HG03571 (cell line): Measurements from ENCODE around the gene B4GALNT1.
"Not testable (repeated sequence)": the region's sequence is repeated elsewhere in the genome, so short reads cannot be mapped to it uniquely, and the experiment has no call there.

Experiments used
- ATAC-seq: cut with Tn5 transposase; IDR thresholded peaks from one replicate; pipeline ENCODE4 v1.9.1; 2021; ENCODE audit not compliant: unreplicated experiment

The B4GALNT1 gene

DNA sequence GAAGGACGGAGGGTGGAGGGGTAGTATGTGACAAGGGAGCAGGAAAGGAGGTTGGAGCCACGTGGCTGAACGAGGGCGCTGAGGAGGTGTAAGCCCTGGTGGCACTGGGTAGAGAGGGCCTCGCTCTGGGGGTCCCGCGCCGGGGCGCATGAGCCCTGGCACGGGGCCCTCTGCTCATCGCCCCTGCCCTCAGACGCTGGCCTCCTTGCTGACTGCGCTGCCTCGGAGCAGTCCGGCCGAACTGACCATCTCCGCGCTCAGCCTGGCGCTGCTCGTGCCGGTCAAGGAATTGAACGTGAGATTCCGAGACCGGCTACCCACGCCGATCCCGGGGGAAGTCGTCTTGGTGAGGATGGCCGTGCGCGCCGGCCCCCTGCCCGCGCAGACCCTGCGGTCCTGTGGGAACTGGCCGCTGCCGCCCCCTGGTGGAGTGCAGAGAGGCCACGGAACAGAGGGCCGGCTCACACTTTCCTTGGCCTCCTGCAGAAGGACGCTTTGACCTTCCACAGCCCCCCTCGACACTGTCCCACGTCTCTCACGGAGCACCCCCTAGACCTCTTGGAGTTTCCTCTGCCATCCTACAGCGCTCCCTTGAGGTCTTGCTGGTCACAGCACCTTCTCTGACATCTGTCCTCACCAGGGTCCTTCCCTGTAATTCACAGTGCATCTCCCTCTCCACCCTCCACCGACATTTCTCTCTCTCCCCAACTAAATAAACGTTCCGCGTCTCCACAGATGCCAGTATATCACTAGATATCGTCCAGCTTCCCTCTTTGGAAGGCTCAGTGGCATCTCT is 11.3 kb downstream of the B4GALNT1 start:
- no peak for ATAC-seq

DNA sequence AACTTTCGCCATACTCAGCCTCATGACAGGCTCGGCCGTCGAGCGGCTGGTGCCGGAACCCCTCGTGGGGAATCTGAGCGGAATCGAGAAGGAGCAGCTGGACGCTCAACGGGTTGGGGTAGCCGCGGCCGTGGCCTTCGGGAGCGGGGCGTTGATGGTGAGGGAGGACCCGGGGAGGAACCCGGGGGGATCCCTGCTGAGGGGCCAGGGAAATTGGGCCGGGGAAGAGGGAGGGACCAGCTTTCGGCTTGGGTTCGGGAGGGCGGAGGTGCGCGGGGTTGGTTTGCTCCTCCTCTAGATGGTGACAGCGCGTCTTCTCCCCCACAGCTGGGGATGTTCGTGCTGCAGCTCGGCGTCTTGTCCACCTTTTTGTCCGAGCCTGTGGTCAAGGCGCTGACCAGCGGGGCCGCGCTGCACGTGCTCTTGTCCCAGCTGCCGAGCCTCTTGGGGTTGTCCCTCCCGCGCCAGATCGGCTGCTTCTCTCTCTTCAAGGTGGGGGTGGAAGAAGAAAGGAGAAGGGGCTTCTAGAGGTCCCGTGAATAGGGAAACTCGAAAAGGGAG is 12.0 kb downstream of the B4GALNT1 start:
- no peak for ATAC-seq

DNA sequence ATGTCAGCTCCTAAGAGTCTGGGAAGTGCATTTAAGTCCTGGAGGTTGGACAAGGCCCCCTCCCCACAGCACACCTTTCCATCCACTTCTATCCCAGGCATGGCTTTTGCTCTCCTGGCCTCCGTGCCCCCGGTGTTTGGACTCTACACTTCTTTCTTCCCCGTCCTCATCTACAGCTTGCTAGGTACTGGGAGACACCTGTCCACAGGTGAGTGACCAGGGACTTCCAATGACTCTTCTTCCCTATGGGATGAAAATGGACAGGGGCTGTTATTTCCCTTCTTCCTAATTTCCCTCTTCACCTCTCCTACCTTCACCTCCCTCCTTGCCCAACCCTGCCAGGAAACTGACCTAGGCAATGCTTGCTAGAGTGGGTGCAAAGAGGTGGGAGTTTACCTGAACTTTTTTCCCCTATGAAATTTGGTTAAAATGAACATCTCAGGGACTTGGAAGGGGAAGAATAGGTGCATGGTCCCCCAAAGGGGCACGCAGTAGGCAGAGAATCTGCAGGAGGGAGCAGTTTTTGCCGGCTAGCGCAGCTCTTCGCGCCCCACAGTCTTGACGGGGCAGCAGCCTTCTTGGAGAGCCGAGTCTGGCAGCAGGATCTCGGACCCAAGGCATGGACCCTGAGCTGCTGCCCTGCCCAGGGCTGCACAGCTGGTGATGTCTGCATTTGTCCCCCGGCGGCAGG is 12.6 kb downstream of the B4GALNT1 start:
- ATAC-seq: no peak

DNA sequence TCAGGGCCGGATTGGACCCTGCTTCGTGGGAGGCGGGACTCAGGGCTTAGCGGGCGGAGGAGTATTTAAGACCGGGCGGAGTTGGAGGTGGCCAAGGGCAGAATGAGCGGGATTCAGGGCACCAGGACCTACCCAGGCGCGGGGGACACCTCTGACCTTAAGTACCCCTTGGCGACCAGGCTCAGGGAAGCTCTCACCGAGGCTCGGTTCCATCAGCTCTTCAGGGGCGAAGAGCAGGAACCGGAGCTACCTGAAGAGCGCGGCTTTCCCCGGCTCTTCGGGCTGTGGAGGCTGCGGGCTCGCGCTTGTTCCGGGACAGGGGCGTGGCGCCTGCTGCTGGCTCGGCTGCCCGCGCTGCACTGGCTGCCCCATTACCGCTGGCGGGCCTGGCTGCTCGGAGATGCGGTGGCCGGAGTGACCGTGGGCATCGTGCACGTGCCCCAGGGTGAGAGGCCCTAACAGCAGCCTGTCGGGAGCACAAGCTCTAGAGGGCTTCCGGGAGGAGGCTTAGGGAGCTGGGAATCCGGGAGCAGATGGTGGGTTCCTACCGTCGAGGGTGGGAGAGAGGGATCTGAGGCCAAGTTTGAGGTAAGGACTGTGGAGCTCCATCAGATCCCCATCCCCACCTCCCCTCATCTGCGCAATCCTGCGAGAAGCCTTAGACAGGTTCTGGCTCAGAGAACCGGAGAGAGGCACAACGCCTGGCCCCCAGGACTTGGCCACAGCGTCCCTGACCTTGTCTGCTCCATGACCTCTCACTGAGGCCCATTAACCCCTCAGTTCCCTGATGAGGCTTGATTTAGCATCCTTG is 13.4 kb downstream of the B4GALNT1 start:
- ATAC-seq: no peak

DNA sequence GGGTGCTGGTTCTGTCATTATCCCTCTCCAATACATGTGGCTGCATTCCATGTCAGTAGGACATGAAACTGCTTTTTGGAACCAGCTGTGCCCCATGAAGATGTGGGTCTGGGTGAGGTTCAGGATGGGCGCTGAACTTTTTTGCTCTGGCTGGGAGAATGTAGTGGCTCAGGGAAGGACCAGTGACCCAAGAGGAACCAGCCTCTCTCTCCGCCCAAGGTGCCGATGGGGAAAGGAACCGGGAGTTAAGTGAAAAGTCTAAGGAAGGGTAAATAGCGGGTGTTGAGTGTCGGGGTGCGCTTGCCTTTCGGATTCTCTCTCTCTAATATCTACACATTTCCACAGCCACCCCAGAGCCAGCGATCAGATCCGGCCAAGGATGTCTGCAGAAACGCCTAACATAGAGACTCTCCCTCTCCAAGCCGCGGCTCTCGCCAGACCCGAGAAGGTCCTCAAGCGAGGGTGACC is 14.0 kb downstream of the B4GALNT1 start:
- ATAC-seq: no peak

DNA sequence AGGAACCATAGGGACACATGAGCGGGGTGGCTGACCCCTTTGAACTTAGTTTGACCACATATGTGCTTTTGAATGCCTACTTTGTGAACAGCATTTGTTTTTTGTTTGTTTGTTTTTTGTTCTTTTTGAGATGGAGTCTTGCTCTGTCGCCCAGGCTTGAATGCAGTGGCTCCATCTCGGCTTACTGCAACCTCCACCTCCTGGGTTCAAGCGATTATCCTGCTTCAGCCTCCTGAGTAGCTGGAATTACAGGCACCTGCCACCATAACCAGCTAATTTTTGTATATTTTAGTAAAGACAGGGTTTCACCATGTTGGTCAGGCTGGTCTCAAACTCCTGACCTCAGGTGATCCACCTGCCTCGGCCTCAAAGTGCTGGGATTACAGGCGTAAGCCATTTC is 14.6 kb downstream of the B4GALNT1 start:
- not testable (repeated sequence) for ATAC-seq

DNA sequence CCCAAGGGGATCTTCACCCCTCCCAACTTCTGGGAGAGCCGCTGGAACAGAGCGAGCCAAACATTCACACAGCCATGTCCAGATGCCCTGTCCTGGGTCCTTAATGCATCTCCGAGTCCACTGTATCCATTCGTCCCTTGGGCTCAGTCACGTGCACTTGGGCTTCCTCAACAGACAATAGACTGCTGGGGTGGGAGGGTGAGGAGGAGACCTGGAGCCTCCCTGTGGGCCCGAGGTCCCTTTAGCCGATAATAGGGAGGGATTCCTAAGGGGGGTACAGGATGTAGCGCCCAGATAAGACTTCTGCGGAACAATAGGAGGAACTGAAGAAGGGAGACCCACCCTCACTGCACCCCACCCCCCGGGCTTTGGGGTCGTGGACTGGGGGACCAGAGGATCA is 15.1 kb downstream of the B4GALNT1 start:
- ATAC-seq: no peak

DNA sequence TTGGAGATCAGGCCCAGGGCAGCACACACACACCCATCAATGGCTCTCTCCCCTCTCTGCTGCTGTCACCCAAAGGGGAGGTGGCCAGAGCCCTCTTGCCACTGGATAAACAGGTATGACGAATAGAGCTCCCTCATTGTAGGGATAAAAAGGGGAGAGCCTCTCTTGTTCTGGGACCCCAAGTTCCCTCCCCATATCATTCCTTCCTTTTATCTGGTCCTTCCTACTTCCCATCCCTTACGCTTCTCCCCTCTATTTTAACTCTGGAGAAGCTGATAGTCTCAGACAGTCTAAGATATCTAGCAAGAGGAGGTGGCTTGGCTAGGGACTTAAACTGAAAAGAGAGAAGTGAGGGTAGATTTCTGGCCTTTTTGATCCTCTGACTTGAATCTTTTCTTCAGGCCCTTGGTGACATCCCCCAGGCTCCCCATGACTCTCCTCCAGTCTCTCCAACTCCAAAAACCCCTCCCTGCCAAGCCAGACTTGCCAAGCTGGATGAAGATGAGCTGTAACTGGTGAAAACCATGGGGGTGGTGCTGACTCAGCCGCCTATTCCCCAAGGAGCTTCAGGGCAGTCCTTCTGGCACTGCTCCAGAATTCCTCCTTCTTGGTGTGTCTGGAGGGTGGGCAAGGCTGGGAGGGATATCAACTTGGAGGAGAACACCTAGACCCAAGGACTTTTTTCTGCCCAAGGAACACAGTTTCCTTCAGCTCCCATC is 16.5 kb downstream of the B4GALNT1 start:
- ATAC-seq: no peak

DNA sequence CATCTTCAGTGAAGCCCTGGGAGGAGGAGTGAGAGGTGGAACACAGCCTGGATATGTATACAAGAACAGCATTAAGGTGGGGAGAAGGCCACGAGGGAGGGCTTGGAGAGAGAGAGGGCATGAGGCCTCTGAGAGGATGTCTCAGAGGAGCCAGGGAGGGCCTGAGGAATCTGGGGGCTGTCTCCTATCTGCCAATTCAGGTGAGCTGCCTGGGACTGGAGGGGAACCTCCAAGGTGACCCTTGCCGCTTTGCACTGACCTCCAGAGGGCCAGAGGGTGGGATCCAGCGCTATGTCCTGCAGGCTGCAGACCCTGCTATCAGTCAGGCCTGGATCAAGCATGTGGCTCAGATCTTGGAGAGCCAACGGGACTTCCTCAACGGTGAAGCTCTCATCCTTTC is 17.4 kb downstream of the B4GALNT1 start:
- ATAC-seq: no peak

DNA sequence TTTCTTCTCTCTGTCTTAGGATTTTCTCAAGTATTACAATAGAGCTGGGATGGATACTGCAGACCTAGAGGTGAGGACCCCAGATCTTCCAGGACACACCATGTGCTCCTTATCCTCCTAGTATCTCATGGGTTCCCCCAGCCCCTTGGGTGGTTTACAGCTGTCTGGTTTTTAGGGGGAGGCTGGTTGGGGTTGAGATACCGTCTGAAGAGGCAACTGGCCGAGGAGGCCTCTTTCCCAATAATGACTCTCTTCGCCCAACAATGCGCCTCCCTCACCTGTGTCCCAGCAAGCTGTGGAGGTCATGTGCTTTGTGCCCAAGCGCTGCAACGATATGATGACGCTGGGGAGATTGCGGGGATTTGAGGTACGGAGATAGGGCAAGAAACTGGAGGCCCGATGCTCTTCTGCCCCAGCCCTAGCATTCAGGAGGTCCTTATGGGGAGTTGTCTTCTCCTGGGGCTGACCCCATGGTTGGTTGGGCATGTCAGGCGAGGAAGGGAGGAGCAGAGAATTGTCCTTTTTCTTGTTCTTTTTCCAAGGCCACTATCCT is 18.0 kb downstream of the B4GALNT1 start:
- ATAC-seq: no peak

DNA sequence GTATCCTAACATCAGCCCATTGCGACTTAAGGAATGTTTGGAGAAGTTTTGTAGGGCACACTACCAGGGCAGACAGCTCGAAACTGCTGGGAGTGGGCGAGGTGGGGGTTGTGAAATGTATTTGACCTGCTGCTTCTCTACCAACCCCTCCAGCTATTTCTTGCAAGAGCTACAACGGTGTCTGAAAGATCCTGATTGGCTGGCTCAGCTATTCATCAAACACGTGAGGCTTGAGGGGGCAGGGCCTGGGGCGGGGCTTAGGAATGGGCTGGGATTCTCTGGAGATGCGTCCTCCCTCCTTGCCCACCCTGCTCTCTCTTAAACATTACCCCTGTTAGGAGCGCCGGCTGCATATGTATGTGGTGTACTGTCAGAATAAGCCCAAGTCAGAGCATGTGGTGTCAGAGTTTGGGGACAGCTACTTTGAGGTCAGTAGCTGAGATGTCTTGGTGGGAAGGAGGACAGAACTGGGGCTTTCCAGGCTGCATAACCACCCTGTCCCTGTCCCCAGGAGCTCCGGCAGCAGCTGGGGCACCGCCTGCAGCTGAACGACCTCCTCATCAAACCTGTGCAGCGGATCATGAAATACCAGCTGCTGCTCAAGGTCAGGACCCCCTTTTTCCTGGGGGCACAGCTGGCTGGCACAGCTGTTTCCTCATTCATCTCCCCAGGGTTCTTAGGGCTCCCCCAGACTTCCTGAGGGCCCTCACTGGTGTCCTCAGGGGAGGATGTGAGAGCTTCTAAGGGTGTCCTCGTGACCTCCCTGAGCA is 18.6 kb downstream of the B4GALNT1 start:
- peak; percentile 46 for ATAC-seq

DNA sequence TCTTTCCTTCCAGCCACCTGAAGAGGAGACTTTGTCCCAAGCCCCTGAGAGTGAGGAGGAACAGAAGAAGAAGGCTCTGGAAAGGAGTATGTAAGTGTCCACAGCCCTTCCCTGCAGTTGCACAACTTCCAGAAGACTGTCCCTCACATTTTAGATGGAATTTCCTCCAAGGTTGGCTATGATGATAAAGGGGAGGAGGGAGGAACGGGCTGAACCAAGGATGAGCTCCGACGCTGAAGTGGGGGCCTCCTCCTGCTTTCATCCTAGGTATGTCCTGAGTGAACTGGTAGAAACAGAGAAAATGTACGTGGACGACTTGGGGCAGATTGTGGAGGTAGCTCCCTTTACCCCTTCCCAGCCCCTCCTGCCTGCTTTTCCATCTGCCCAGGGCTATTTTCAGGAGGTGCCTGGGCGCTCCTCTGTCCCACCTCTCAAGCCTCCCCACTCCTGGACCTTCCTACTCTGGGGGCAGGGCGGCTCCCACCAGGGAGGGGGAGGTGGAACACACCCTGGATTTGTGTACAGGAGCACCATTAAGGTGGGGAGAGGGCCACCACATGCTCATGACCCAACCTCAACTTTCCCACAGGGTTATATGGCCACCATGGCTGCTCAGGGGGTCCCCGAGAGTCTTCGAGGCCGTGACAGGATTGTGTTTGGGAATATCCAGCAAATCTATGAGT is 19.4 kb downstream of the B4GALNT1 start:
- ATAC-seq: no peak

DNA sequence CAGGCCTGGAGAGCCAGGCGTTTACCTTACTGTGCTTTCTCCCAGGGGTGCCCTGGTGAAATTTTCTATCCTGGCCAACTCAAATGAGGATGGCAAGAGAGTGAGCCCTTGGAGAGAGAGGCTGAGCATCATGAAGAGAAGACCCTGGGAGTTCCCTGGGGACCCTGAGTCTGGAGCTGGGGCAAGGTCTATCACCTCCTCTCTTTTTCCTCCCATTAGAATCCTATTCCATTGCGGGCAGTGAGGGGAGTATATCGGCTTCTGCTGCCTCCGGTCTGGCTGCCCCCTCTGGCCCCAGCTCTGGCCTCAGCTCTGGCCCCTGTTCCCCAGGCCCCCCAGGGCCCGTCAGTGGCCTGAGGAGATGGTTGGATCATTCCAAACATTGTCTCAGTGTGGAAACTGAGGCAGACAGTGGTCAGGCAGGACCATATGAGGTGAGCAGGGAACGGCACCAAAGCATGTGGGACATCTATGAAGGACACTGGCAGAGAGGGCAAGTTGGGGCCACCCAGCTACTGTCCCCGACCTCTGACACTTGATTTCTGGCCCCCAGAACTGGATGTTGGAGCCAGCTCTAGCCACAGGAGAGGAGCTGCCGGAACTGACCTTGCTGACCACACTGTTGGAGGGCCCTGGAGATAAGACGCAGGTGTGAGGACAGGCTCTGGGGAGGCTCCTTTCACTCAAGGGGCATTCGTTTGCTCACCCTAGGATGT is 20.1 kb downstream of the B4GALNT1 start:
- ATAC-seq: no peak

DNA sequence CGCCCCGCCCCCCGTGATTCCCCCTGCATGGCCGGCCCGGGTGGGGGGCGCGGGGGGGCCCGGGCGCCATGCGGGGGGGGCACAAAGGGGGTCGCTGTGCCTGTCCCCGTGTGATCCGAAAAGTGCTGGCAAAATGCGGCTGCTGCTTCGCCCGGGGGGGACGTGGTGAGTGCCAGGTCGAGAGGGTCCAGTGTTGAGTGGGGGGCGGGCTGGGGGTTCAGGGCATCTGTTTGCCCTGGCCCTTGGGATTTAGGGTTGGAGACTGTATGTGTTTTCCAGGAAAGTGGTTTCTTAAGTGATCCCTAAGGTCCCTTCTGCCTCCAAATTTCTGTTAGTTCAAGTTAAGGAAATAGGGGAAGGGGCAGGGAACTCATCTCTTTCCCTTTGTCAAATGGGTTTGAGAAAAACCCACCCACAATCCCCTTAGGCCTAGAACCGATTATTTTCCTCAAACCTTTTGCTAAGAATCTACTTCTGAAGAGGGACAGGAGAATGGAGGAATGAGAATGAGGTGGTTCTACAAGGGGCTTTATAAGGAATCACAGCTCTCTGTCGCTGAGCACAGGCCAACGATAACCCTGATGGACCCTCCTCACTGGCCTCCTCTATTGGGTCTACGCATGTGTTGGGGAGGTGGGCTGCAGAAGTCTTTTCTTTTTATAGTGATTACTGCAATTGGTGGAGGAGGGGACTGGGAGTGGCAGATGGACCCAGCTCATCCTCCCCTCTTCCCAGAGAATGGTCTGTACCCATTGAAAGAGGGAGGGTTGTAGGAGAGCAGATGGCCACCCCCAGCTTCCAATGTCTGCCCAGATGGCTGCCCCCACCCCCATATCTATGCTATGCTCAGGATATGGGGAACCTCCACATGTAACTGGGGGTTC is 20.9 kb downstream of the B4GALNT1 start:
- ATAC-seq: no peak

DNA sequence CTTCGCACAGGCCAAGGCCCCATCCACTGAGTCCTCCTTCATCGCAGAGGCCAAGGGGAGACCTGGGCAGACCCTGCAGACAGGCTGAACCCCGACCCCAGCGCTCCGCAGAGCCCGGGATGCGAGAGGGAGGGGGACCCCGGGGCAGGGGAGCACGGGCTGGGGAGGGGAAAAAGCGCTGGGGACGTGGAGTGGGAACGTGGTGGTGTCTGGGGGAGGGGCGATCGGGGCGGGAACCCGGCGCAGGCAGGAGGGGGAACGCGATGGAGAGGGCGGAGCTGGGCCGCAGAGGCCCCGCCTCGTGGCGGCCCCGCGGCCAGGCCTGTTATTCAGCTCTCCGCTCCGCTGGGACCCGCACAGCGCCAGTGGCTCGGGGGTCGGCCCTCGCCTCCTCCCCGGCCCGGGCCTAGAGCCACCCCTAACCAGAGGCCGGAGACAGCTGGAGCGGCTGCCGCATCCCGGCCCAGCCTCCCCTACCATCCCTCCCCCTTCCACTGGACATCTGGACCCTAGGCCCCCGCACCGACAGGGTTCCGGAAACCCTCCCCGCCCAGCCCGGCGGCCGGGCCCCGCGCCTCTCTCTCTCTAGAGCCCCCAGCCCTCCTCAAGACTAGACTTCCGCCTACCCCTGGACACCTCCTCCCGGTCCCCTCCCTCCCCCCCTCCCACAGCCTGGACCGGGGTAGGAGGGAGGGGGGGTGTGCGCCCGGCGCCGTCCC is 21.7 kb downstream of the B4GALNT1 start, which contains the start of gene ARHGEF25:
Gene ARHGEF25 (plus strand): TSS at position 328 of the 719 bp plus-strand sequence. CDS start 460 bp downstream, outside the sequence.
- ATAC-seq: no peak

DNA sequence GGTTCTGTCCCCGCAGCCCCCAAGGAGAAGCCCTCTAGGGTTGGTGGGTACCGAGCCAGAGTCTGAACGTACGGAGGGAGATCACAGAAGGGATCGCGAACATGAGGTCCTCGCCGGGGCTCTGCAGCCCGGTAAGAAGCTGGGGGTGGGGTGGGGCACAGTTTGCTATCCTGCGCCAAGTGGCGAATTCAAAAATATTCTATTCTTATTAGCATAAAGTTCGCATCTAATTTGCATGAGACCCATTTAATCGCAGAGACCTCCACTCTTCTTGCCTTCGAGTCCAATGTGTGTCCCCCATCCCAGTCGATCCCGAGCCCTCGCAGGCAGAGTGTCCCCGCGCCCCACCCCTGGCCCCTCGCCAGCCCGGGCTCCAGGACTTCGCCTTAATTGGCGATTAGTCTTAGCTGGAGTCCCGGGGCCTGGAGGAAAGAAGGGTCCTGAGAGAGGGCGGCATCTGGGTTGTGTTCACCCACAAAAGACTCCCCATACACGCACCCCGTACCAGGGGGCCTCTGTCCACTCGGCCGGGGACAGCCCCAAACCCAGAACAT is 22.4 kb downstream of the B4GALNT1 start:
- no peak for ATAC-seq
